Subcutaneous adipose tissue (tissue), 4 donors: ENCODE results near the gene YOD1. TPM values are rescaled to one million over a fixed set of nuclear protein-coding genes. Genes with fewer than 3 reads are reported as not detected.

ENCODE experiments used
- CTCF ChIP-seq: fragments of 450-650 bp; IDR thresholded peaks from one replicate; pipeline ENCODE4 v1.5.1; 2016; ENCODE audit warnings: low read depth, mild to moderate bottlenecking, control low read depth, antibody characterized with exemption, moderate library complexity
- total RNA-seq, 4 donors: library from RNA; depleted of rRNA; stranded (reverse); fragments of >200 nt; gene quantifications; one replicate each; pipeline ENCODE4 v1.1.0, GENCODE V29; 2016

The YOD1 gene
- total RNA-seq, 4 donors from 2014 or later, result 6.0 to 11.9 (median 6.9) TPM

- TF ChIP-seq CTCF, result no peak
Measured at GRCh38 chr1:207078578-207079132, 27.6 kb upstream of the YOD1 start.

GRCh38 chr1:207077470-207078377 is 26.7 kb upstream of the YOD1 start:
- no peak for TF ChIP-seq CTCF

GRCh38 chr1:207077012-207077411 is 26.0 kb upstream of the YOD1 start:
- TF ChIP-seq CTCF, result no peak

GRCh38 chr1:207076181-207076955 is 25.4 kb upstream of the YOD1 start:
- no peak for TF ChIP-seq CTCF

- no peak for TF ChIP-seq CTCF
Measured at GRCh38 chr1:207073906-207074820, 23.2 kb upstream of the YOD1 start.

- TF ChIP-seq CTCF, result no peak
Measured at GRCh38 chr1:207072233-207072632, 21.2 kb upstream of the YOD1 start.
